Measurements from ENCODE around the gene KLHDC10. TPM values are rescaled to one million over a fixed set of nuclear protein-coding genes. Genes with fewer than 3 reads are reported as not detected.
A peak's percentile ranks its signal among the peaks of the same experiment; 100 is the strongest.
"Not testable (repeated sequence)": the region's sequence is repeated elsewhere in the genome, so short reads cannot be mapped to it uniquely, and the experiment has no call there.

Gene KLHDC10
- total RNA-seq, 1 donor: 43.6 TPM

DNA sequence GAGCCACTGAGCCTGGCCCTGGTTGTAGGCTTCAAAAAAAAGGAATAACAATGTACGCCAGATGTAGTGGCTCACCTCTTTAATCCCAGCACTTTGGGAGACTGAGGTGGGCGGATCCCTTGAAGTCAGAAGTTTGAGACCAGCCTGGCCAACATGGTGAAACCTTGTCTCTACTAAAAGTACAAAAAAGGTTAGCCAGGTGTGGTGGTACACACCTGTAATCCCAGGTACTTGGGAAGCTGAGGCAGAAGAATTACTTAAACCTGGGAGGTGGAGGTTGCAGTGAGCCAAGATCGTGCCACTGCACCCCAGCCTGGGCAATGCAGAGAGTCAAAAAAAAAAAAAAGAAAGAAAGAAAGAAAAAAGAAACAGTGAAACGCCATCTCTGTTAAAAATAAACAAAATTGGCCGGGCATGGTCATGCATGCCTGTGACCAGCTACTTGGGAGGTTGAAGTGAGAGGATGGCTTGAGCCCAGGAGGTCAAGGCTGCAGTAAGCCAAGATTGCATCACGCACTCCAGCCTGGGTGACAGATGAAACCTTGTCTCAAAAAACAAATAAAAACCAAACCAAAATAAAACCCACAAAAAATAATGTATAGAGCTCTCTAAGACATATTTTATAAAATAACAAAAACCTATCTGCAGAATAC, 4.7 kb upstream of the KLHDC10 start:
- no peak overlapping the region for H3K4me3 ChIP-seq (ENCODE audit: low read depth, low read length)
- DNase-seq (ENCODE audit: low read depth): peak; percentile 55
- TF ChIP-seq, protein P1, sequence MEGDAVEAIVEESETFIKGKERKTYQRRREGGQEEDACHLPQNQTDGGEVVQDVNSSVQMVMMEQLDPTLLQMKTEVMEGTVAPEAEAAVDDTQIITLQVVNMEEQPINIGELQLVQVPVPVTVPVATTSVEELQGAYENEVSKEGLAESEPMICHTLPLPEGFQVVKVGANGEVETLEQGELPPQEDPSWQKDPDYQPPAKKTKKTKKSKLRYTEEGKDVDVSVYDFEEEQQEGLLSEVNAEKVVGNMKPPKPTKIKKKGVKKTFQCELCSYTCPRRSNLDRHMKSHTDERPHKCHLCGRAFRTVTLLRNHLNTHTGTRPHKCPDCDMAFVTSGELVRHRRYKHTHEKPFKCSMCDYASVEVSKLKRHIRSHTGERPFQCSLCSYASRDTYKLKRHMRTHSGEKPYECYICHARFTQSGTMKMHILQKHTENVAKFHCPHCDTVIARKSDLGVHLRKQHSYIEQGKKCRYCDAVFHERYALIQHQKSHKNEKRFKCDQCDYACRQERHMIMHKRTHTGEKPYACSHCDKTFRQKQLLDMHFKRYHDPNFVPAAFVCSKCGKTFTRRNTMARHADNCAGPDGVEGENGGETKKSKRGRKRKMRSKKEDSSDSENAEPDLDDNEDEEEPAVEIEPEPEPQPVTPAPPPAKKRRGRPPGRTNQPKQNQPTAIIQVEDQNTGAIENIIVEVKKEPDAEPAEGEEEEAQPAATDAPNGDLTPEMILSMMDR (IDR thresholded peaks at IDR 0.05; ENCODE audit: insufficient read depth, low read depth, low read length): no peak

DNA sequence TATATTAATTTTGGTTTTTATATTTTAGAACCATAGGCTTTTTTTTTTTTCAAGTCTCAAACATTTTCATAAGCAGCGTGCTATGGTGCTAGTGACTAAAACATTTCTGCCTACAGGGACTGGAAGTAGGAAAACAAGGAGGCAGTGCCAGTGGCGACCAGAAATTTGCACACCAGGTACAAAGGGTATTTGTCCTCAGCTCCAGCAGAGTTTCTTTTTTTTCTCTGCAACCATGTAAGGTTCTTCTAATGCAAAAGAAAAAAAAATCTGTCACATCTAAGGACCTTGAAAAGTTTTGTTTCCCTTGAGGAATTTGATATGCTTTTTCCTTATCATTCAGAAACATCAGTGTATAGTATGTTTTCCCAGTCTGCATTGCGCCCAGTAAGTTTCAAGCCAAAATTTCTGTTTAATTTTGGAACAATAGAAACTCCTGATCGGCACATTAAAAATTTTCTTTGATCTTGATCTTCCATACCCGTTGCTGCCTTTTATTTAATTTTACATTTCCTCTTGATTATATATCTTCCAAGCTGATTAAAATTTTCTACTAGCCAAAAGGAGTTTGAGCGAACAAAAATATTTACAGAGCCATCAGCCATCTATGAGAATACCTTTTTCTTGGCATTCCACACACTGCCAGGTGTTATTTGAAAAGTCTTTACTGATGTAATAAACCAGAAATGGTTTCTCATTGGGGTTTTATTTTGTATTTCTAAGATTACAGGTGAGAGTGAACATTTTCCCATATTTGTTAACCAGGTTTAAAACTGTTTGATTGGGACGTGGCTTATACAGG, 956 bp upstream of the KLHDC10 start:
- peak overlapping the region; percentile 80 for H3K4me3 ChIP-seq (ENCODE audit: low read depth, low read length)
- DNase-seq (ENCODE audit: low read depth): no peak
- TF ChIP-seq, protein P1 (IDR thresholded peaks at IDR 0.05; ENCODE audit: insufficient read depth, low read depth, low read length): no peak

DNA sequence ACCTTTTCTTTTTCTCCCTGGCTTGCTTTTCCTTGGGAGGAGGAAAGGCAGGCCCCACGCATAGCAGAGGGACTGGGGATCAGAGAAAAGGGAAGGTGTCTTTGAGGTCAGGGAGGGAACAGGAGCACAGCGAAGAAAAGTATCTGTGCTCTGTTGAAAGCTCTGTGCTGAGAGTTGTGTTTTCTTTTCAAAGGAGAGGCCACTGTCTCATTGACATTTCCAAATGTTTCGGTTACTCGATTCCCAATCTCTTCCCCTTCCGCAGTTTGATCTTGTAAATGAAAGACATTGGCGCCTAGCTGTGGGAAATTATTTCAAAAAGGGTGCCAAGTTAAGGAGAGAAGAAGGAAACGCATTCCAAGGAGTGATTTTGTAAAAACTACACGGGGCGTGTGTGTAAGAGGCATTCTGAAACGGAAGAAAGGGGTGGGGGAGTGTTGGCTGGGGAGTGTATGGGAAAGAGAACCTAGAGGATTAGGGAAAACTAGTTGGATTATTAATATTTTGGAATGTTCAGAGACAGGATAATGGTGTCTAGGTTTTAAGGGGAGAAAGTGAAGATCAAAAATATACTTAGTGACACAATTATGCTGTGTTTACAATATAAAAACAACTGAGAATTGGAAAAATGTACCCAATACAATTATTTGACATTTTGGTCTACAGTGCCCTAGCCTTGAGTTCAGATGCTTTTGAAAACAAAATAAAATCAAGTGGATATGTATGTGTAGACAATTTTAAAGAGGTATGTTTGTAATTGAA, 708 bp downstream of the KLHDC10 start:
- peak; percentile 29 for DNase-seq (ENCODE audit: low read depth)
- peak overlapping the region; percentile 80 for H3K4me3 ChIP-seq (ENCODE audit: low read depth, low read length)
- TF ChIP-seq, protein P1 (IDR thresholded peaks at IDR 0.05; ENCODE audit: insufficient read depth, low read depth, low read length): no peak

DNA sequence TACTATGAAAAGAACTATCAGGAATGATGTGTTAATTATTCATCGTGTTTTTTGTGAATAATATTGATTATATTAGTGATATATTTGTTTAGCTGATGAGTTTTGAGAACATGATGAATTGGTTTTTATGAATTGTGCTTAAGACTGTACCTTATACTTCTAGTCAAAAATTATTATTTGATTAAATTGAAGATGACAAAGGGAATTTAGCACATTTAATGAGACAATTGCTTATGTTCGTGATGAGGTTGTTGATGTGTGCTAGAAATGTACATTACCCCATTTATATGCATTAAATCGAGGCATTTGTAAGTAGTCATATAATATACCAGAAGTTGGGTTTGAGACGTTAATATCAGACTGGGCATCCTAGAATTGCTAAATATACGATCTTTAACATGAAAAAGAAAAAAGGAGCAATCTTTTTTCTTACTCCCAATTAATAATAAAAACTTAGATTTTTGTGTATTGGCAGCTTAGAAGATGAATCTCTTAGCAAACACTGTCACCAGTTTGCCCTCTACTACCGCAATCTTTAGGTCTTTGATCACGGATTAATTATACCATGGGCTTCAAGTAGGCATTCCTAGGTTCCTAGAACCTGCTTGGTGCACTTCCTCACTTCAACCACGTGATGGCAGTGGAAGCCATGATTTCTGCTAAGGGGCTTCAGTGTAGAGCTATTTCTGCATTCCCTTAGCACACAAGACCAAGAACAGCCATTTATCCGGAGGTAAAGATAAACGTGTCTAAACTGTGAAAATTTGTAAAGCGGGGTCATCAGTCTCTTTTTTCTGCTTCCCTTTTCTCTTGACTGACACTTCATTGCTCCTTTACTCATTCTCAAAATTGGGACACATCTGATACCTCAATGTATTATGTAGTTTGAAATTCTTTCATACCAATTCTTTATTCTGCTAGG, 1.6 kb downstream of the KLHDC10 start:
- DNase-seq (ENCODE audit: low read depth): peak; percentile 90
- TF ChIP-seq, protein P1 (IDR thresholded peaks at IDR 0.05; ENCODE audit: insufficient read depth, low read depth, low read length): peak; percentile 98
- peak overlapping the region; percentile 80 for H3K4me3 ChIP-seq (ENCODE audit: low read depth, low read length)

DNA sequence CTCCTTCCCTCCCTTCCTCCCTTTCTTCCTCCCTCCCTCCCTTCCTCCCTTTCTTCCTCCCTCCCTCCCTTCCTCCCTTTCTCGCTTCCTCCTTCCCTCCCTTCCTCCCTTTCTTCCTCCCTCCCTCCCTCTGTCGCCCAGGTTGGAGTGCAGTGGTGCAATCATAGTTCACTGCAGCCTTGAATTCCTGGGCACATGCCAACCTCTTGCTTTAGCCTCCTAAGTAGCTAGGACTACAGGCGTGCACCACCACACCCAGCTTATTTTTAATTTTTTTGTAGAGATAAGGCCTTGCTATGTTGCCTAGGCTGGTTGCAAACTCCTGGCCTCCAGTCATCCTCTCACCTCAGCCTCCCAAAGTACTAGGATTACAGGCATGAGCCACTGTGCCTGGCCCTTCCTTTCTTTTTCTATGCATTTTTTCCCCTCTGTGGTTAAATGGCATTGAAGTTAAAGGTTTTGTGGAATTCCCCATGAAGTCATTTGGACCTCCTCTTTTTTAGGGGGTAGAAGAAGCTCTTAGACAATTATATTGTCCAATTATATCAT, 9.6 kb downstream of the KLHDC10 start:
- no peak for DNase-seq (ENCODE audit: low read depth)
- TF ChIP-seq, protein P1 (IDR thresholded peaks at IDR 0.05; ENCODE audit: insufficient read depth, low read depth, low read length): no peak
- H3K4me3 ChIP-seq (ENCODE audit: low read depth, low read length): no peak overlapping the region

DNA sequence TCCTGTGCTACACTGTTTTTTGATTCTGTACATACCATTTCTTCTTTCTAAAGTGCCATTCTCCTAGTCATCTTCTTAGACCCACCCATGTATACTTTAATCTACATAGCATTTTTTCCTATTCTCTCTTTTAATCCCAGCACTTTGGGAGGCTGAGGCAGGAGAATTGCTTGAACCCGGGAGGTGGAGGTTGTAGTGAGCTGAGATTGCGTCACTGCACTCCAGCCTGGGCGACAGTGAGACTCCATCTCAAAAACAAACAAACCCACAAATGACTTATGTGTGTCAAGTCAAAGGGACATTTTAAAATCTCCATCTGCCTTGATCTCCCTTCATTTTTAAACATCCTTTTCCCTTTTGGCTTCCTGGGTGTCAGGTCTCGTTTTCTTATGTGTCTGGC, 13.2 kb downstream of the KLHDC10 start:
- not testable (repeated sequence) for H3K4me3 ChIP-seq (ENCODE audit: low read depth, low read length); DNase-seq (ENCODE audit: low read depth)
